Small intestine (tissue), 7 donors: ENCODE results near the gene TINCR. TPM values are rescaled to one million over a fixed set of nuclear protein-coding genes. Genes with fewer than 3 reads are reported as not detected.

ENCODE experiments used
- DNase-seq, 2 donors: peaks; one replicate each; pipeline versions ENCODE4 v3.0.0 to v3.0.0-alpha.2; 2013
- FAIRE-seq: peaks from 2 replicates; lab custom pipeline; 2012; peaks lifted over from hg19 to GRCh38; lab: Jason Lieb, UNC
- H3K27ac ChIP-seq, 3 donors: one replicate each; pipeline ENCODE4 v1.5.1; 2013; ENCODE audit warnings: low read length in 2 of 3, mild to moderate bottlenecking in 2 of 3, control low read depth in 1 of 3, inconsistent platforms in 1 of 3, low read depth in 1 of 3, moderate library complexity in 1 of 3
- H3K27me3 ChIP-seq, 3 donors: one replicate each; pipeline ENCODE4 v1.6.1; 2013; ENCODE audit warnings: low read length in 3 of 3, inconsistent platforms in 1 of 3; ENCODE audit not compliant: control insufficient read depth in 3 of 3, insufficient read depth in 3 of 3
- H3K36me3 ChIP-seq, 3 donors: one replicate each; pipeline ENCODE4 v1.6.1; 2013; ENCODE audit warnings: low read length in 3 of 3, inconsistent platforms in 1 of 3, low read depth in 1 of 3, mild to moderate bottlenecking in 1 of 3, moderate library complexity in 1 of 3; ENCODE audit not compliant: control insufficient read depth in 3 of 3, insufficient read depth in 2 of 3
- H3K4me1 ChIP-seq, 3 donors: one replicate each; pipeline ENCODE4 v1.6.1; 2013; ENCODE audit warnings: low read length in 2 of 3, inconsistent platforms in 1 of 3, low read depth in 1 of 3, mild to moderate bottlenecking in 1 of 3, moderate library complexity in 1 of 3; ENCODE audit not compliant: control insufficient read depth in 3 of 3, insufficient read depth in 2 of 3
- H3K4me3 ChIP-seq, 3 donors: one replicate each; pipeline ENCODE4 v1.5.1; 2013; ENCODE audit warnings: low read length in 3 of 3, control low read depth in 1 of 3, inconsistent platforms in 1 of 3, low read depth in 1 of 3, mild to moderate bottlenecking in 1 of 3, moderate library complexity in 1 of 3
- H3K9me3 ChIP-seq, 2 donors: one replicate each; pipeline ENCODE4 v1.6.1; 2013; ENCODE audit warnings: low read depth in 1 of 2, low read length in 1 of 2; ENCODE audit not compliant: control insufficient read depth in 2 of 2, insufficient read depth in 1 of 2
- WGBS, 3 donors: extraction: QIAGEN DNeasy Blood & Tissue Kit; methylation state at CpG; one replicate each; pipeline ENCODE4 v1.1.7; 2013; 5-methylcytosine and 5-hydroxymethylcytosine counted together
- polyA plus RNA-seq, 4 donors: library from polyadenylated mRNA; stranded (reverse) in 3 of 4; unstranded in 1 of 4; fragments of 200-250 nt in 3 of 4; fragments of 120-200 nt in 1 of 4; gene quantifications; one replicate each; pipeline versions ENCODE4 v1.2.1 to v1.2.3, GENCODE V29; 2013
- donor health status: healthy with polysubstance abuse.
- donor health status: control.
- donor health status: control.
- donor health status: Bipolar disorder and iron deficiency.
- donor health status: healthy.

Gene TINCR
- polyA plus RNA-seq, 4 donors: 0.69 to 1.3 (median 0.75) TPM

DNA sequence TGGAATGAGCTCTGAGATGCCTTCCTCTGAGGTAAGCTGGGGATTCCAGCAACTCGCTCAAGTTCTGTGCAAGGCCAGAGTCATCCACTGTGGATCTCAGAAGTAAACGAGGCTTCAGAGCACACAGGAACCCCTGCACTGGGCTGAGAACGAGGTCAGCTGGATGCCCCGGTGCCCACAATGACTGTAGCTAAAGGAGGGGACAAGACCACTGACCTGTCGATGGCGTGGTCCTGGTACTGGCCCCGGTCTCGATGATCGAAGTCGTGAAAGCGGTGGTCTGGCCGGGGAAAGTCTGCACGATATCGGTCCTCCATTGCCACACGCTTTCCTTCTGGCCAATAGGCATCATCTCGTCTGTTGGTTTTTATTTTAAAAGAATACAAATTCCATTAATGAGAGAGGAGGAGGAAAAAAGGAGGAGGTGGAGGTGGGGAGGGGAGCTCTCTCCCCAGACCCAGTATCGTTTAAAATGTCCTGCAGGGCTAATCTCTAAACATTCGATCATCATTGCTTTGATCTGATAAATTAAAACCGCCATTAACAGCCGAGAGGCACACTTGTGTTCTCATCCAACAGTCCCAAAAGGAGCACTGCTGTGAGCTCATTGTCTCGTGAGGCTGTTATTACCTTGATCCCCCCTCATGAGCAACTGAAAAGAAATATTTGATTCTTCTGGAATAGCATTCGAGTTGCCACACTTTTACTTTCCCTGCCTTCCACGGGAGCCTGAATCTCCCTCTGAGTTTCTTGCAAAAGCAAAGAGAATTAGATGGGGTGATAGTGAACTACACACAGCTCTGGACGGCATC is 25.0 kb upstream of the TINCR start:
- FAIRE-seq: no peak
- H3K27ac ChIP-seq: no peak overlapping the region
- DNase-seq: no peak
- peaks cover 0 to 12% (median 0%) of the 10 kb centered on the region in 3 donors for H3K4me1 ChIP-seq
- no peaks in the 10 kb centered on the region for H3K9me3 ChIP-seq
- peaks cover 28 to 97% (median 57%) of the 10 kb centered on the region in 3 donors for H3K36me3 ChIP-seq
- H3K4me3 ChIP-seq: no peak overlapping the region
- WGBS, 3 donors: 90 to 93% (median 91%) methylated on average over 24 of the region's 24 CpGs
- H3K27me3 ChIP-seq: no peaks in the 10 kb centered on the region

DNA sequence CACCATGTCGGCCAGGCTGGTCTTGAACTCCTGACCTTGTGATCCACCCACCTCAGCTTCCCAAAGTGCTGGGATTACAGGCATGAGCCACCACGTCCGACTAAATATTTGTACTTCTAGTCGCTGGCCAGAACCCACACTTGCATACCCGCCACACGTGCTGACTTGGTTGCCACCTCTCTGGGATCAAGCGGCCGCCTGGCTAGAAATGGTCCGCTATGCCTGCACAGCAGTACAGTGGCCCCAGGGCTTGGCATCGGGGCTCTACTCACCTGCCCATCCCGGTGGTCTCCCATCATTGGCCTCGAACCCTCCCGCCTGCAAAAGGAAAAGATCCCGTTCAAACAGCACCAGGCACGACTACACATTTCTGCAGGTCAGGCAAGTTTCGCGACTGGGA is 23.7 kb upstream of the TINCR start:
- Histone ChIP-seq H3K4me1 (peaks cover 0 to 12% (median 0%) of the 10 kb centered on the region in 3 donors), H3K4me3 (no peak overlapping the region), H3K36me3 (peaks cover 31 to 97% (median 56%) of the 10 kb centered on the region in 3 donors), H3K9me3 (no peaks in the 10 kb centered on the region), H3K27ac (no peak overlapping the region), H3K27me3 (no peaks in the 10 kb centered on the region)
- no peak for DNase-seq
- 95 to 97% (median 96%) methylated on average over 16 to 17 of the region's 17 CpGs for WGBS, 3 donors
- FAIRE-seq: no peak

- no peak overlapping the region for H3K4me3 ChIP-seq
- no peak for FAIRE-seq
- H3K4me1 ChIP-seq: peaks cover 0 to 16% (median 0%) of the 10 kb centered on the region in 3 donors
- H3K36me3 ChIP-seq: peaks cover 33 to 97% (median 54%) of the 10 kb centered on the region in 3 donors
- no peak overlapping the region for H3K27ac ChIP-seq
- WGBS, 3 donors: 94 to 97% (median 95%) methylated on average over 9 of the region's 9 CpGs
- no peak for DNase-seq
- H3K27me3 ChIP-seq: no peaks in the 10 kb centered on the region
- no peaks in the 10 kb centered on the region for H3K9me3 ChIP-seq
These were observed 23.1 kb upstream of the TINCR start for GRCh38 chr19:5590865-5591154.

DNA sequence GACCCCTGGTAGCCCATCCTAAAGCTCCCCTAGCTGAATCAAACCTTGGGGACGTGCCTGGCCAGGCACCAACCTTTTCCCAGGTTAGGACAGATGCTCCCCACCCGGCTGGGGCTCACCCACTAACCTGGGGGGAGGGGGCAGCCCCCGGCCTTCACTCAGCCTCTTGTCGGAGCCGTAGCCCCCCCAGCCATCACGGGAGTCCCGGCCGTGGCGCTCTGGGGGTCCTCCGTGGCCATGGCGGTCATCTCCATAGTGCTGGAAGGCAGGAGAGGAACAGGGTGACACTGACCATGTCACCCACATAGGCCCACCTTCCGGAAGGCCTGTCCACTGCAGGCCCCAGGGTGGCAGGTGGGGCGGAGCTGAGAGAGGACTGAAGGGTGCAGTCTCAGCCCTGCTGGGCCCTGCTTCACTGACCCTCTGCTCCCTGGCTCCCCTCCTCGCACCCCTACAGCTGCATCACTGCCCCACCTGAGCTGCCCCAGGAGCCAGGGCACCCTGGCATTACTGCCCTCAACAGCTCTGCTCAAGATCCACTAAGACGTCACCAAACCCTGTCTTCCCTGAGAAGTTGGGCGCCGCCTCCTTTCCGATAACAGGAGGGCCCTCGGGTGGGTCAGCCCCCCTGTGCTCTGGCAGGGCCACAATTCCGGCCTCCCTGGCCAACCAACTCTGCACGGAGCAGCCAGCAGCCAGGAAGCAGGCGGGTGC is 22.6 kb upstream of the TINCR start:
- FAIRE-seq (no peak), DNase-seq (no peak)
- Histone ChIP-seq H3K4me3 (no peak overlapping the region), H3K4me1 (peaks cover 0 to 19% (median 0%) of the 10 kb centered on the region in 3 donors), H3K9me3 (no peaks in the 10 kb centered on the region), H3K27me3 (no peaks in the 10 kb centered on the region), H3K36me3 (peaks cover 30 to 97% (median 54%) of the 10 kb centered on the region in 3 donors), H3K27ac (no peak overlapping the region)
- 92 to 94% (median 92%) methylated on average over 22 of the region's 22 CpGs for WGBS, 3 donors

GRCh38 chr19:5588906-5589676 is 21.3 kb upstream of the TINCR start:
- no peak overlapping the region for H3K27ac ChIP-seq
- no peaks in the 10 kb centered on the region for H3K27me3 ChIP-seq
- DNase-seq: no peak
- H3K4me3 ChIP-seq: no peak overlapping the region
- peaks cover 27 to 89% (median 51%) of the 10 kb centered on the region in 3 donors for H3K36me3 ChIP-seq
- no peak for FAIRE-seq
- peaks cover 0 to 10% (median 0%) of the 10 kb centered on the region in 3 donors for H3K4me1 ChIP-seq
- WGBS, 3 donors: 81 to 90% (median 89%) methylated on average over 29 to 30 of the region's 30 CpGs
- no peaks in the 10 kb centered on the region for H3K9me3 ChIP-seq

- DNase-seq (no peak), FAIRE-seq (no peak)
- Histone ChIP-seq H3K27ac (no peak overlapping the region), H3K9me3 (no peaks in the 10 kb centered on the region), H3K4me1 (peaks cover 0 to 8% (median 0%) of the 10 kb centered on the region in 3 donors), H3K27me3 (no peaks in the 10 kb centered on the region), H3K4me3 (no peak overlapping the region), H3K36me3 (peaks cover 25 to 87% (median 48%) of the 10 kb centered on the region in 3 donors)
- 88 to 92% (median 90%) methylated on average over 10 of the region's 10 CpGs for WGBS, 3 donors
These were observed 20.7 kb upstream of the TINCR start for GRCh38 chr19:5588441-5588840.

- no peak for FAIRE-seq
- H3K9me3 ChIP-seq: no peaks in the 10 kb centered on the region
- no peak for DNase-seq
- H3K4me3 ChIP-seq: no peak overlapping the region
- peaks cover 22 to 79% (median 43%) of the 10 kb centered on the region in 3 donors for H3K36me3 ChIP-seq
- H3K27ac ChIP-seq: no peak overlapping the region
- H3K4me1 ChIP-seq: peaks cover 0 to 8% (median 0%) of the 10 kb centered on the region in 3 donors
- WGBS, 3 donors: 79 to 86% (median 84%) methylated on average over 21 to 23 of the region's 23 CpGs
- H3K27me3 ChIP-seq: no peaks in the 10 kb centered on the region
These were observed 19.9 kb upstream of the TINCR start for GRCh38 chr19:5587661-5588060.

DNA sequence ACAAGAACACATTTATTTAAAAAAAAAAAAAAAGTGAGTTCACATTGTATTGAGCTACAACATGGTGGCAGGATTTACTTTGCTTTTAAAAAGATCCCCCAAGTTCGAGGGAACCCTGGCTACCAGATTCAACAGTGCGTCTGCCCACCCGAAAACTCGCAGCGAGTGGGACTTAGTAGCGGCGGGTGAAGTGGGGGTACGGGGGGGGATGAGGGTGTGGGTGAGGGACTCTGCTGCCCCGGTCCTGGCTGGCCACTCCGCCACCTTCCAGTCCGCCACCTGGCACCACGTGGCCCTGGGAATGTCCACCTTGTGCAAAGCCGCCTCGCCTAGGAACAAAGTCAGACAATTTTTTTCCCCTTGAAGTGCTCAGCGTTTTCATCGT is 19.3 kb upstream of the TINCR start:
- FAIRE-seq (no peak), DNase-seq (no peak)
- Histone ChIP-seq H3K9me3 (no peaks in the 10 kb centered on the region), H3K36me3 (peaks cover 16 to 74% (median 38%) of the 10 kb centered on the region in 3 donors), H3K4me3 (no peak overlapping the region), H3K4me1 (peaks cover 0 to 11% (median 0%) of the 10 kb centered on the region in 3 donors), H3K27ac (no peak overlapping the region), H3K27me3 (no peaks in the 10 kb centered on the region)
- 91 to 95% (median 94%) methylated on average over 16 of the region's 16 CpGs for WGBS, 3 donors
